Mesenteric fat pad (tissue), 1 donor: Measurements from ENCODE around the gene TMEM184A. TPM values are rescaled to one million over a fixed set of nuclear protein-coding genes. Genes with fewer than 3 reads are reported as not detected.

ENCODE experiments used
- DNase-seq: peaks from one replicate; pipeline ENCODE4 v3.0.0-alpha.2; 2020; ENCODE audit warnings: low spot score
- total RNA-seq: library from RNA; stranded (reverse); fragmentation: NEBNext Ultra II Directional; extraction: Animal tissue kit (Norgen Biotek cat#: 25700); gene quantifications from one replicate; pipeline ENCODE4 v1.2.1, GENCODE V29; 2021
- donor health status: DM: yes; HTN: yes; CAD: no.

Gene TMEM184A
- total RNA-seq, 1 donor from 2014 or later, result 0.16 TPM

GRCh38 chr7:1553512-1554210 lies 2.3 kb downstream of the TMEM184A start:
- no peak for DNase-seq

- no peak for DNase-seq
These were observed 3.8 kb downstream of the TMEM184A start for GRCh38 chr7:1552200-1552599.

- DNase-seq, result no peak
These were observed 5.2 kb downstream of the TMEM184A start for GRCh38 chr7:1550846-1551155.

- no peak for DNase-seq
These were observed 5.8 kb downstream of the TMEM184A start for GRCh38 chr7:1550005-1550845.

GRCh38 chr7:1549357-1550004 lies 6.5 kb downstream of the TMEM184A start:
- DNase-seq, result no peak

- DNase-seq, result no peak
These were observed 7.1 kb downstream of the TMEM184A start for GRCh38 chr7:1548944-1549343.

GRCh38 chr7:1548438-1548831 lies 7.6 kb downstream of the TMEM184A start:
- DNase-seq, result no peak

- DNase-seq, result no peak
These were observed 8.1 kb downstream of the TMEM184A start for GRCh38 chr7:1547777-1548437.

GRCh38 chr7:1546909-1547776 lies 8.9 kb downstream of the TMEM184A start:
- no peak for DNase-seq

- DNase-seq, result no peak
These were observed 9.6 kb downstream of the TMEM184A start for GRCh38 chr7:1546274-1546908.

- no peak for DNase-seq
These were observed 10.4 kb downstream of the TMEM184A start for GRCh38 chr7:1545417-1546246.

- DNase-seq, result no peak
These were observed 11.0 kb downstream of the TMEM184A start for GRCh38 chr7:1544896-1545416.

GRCh38 chr7:1544178-1544895 lies 11.7 kb downstream of the TMEM184A start:
- no peak for DNase-seq

GRCh38 chr7:1543826-1544177 lies 12.2 kb downstream of the TMEM184A start:
- no peak for DNase-seq

- no peak for DNase-seq
These were observed 12.9 kb downstream of the TMEM184A start for GRCh38 chr7:1542841-1543747.

- no peak for DNase-seq
These were observed 13.7 kb downstream of the TMEM184A start for GRCh38 chr7:1542329-1542728.

GRCh38 chr7:1541431-1542162 lies 14.4 kb downstream of the TMEM184A start:
- DNase-seq, result no peak
